Left lobe of liver (tissue), 2 donors: ENCODE data around the gene EHBP1. TPM values are rescaled to one million over a fixed set of nuclear protein-coding genes. Genes with fewer than 3 reads are reported as not detected.
A peak's percentile ranks its signal among the peaks of the same experiment; 100 is the strongest.

Source experiments
- ATAC-seq: fragments of 200-7000 bp; cut with Tn5 transposase; one replicate; pipeline ENCODE4 v1.9.1; 2020; ENCODE audit warnings: mild to moderate bottlenecking, moderate library complexity
- DNase-seq: peaks from one replicate; pipeline ENCODE4 v3.0.0-alpha.2; 2020; ENCODE audit warnings: low spot score
- total RNA-seq: library from RNA; stranded (reverse); gene quantifications from one replicate; pipeline ENCODE4 v1.2.1, GENCODE V29; 2021
- donor health status: DM: no; HTN: no; CAD: no; lungs with moderate emphysema.
- donor health status: DM: no; HTN: yes; CAD: no.

The EHBP1 gene
- 50.0 TPM for total RNA-seq

- peak; percentile 90 for ATAC-seq
- DNase-seq: peak; percentile 100
These were observed at the start of gene EHBP1 for GRCh38 chr2:62705007-62705829. Gene EHBP1, plus strand, starts transcription at chr2:62705713. Its CDS starts 1,479 bp downstream, at chr2:62707192.

GRCh38 chr2:62657783-62658182 is 47.7 kb upstream of the EHBP1 start:
- ATAC-seq (no peak), DNase-seq (no peak)

- ATAC-seq: no peak
- DNase-seq: no peak
These were observed 46.6 kb upstream of the EHBP1 start for GRCh38 chr2:62658891-62659290.

- ATAC-seq: peak; percentile 56
- DNase-seq: no peak
These were observed 45.4 kb upstream of the EHBP1 start for GRCh38 chr2:62660087-62660486.

- DNase-seq (no peak), ATAC-seq (peak; percentile 3)
These were observed 44.8 kb upstream of the EHBP1 start for GRCh38 chr2:62660582-62661262.

- ATAC-seq (no peak), DNase-seq (no peak)
These were observed 44.3 kb upstream of the EHBP1 start for GRCh38 chr2:62661263-62661635.

- ATAC-seq (no peak), DNase-seq (no peak)
These were observed 43.4 kb upstream of the EHBP1 start for GRCh38 chr2:62662131-62662530.

- no peak for DNase-seq
- ATAC-seq: peak; percentile 25
These were observed 43.0 kb upstream of the EHBP1 start for GRCh38 chr2:62662554-62662953.

- DNase-seq (no peak), ATAC-seq (peak; percentile 17)
These were observed 42.1 kb upstream of the EHBP1 start for GRCh38 chr2:62663411-62663810.

- no peak for DNase-seq
- peak; percentile 74 for ATAC-seq
These were observed 41.4 kb upstream of the EHBP1 start for GRCh38 chr2:62663920-62664795.

- DNase-seq (no peak), ATAC-seq (no peak)
These were observed 40.1 kb upstream of the EHBP1 start for GRCh38 chr2:62665446-62665845.

GRCh38 chr2:62669180-62669579 is 36.3 kb upstream of the EHBP1 start:
- ATAC-seq (no peak), DNase-seq (no peak)

- DNase-seq (no peak), ATAC-seq (no peak)
These were observed 32.9 kb upstream of the EHBP1 start for GRCh38 chr2:62672601-62673000.

GRCh38 chr2:62675062-62675461 is 30.5 kb upstream of the EHBP1 start:
- ATAC-seq (no peak), DNase-seq (no peak)

- ATAC-seq (no peak), DNase-seq (no peak)
These were observed 20.3 kb upstream of the EHBP1 start for GRCh38 chr2:62685256-62685655.

- no peak for ATAC-seq
- no peak for DNase-seq
These were observed 19.4 kb upstream of the EHBP1 start for GRCh38 chr2:62686012-62686685.

- ATAC-seq (no peak), DNase-seq (no peak)
These were observed 17.9 kb upstream of the EHBP1 start for GRCh38 chr2:62687636-62688035.

- ATAC-seq: no peak
- DNase-seq: no peak
These were observed 16.7 kb upstream of the EHBP1 start for GRCh38 chr2:62688771-62689170.

GRCh38 chr2:62691186-62691585 is 14.3 kb upstream of the EHBP1 start:
- ATAC-seq (no peak), DNase-seq (no peak)

- DNase-seq (no peak), ATAC-seq (no peak)
These were observed 13.3 kb upstream of the EHBP1 start for GRCh38 chr2:62692225-62692624.

GRCh38 chr2:62698653-62699052 is 6.9 kb upstream of the EHBP1 start:
- peak; percentile 91 for ATAC-seq

More at GRCh38 chr2:62698653-62699052, 6.9 kb upstream of the EHBP1 start:
- peak; percentile 87 for DNase-seq
